GM12875 (cell line): ENCODE measurements around the gene PCDHB10.
A peak's percentile ranks its signal among the peaks of the same experiment; 100 is the strongest.
"Not testable (repeated sequence)": the region's sequence is repeated elsewhere in the genome, so short reads cannot be mapped to it uniquely, and the experiment has no call there.

Experiments
- H3K4me3 ChIP-seq: one replicate; pipeline ENCODE4 v1.5.1; 2011; ENCODE audit warnings: low read depth, low read length, control low read depth
- CTCF ChIP-seq: IDR thresholded peaks from 2 replicates; pipeline ENCODE4 v1.5.1; 2011; ENCODE audit warnings: low read depth, mild to moderate bottlenecking, control low read depth, inconsistent platforms, low read length, moderate library complexity, borderline replicate concordance; ENCODE audit not compliant: insufficient read depth

The PCDHB10 gene

GRCh38 chr5:141186897-141187512, 5.1 kb upstream of the PCDHB10 start, which contains the start of gene PCDHB9:
TSS of gene PCDHB9 (plus strand) at chr5:141187161. CDS start at chr5:141187319, 158 bp downstream.
- H3K4me3 ChIP-seq, result no peak within 1 kb of the TSS
- TF ChIP-seq CTCF, result peak; percentile 18; the same call in 1 of the 2 replicates

DNA sequence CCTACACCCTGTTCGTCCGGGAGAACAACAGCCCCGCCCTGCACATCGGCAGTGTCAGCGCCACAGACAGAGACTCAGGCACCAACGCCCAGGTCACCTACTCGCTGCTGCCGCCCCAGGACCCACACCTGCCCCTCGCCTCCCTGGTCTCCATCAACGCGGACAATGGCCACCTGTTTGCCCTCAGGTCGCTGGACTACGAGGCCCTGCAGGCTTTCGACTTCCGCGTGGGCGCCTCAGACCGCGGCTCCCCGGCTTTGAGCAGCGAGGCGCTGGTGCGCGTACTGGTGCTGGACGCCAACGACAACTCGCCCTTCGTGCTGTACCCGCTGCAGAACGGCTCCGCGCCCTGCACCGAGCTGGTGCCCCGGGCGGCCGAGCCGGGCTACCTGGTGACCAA, 3.5 kb upstream of the PCDHB10 start:
- not testable (repeated sequence) for H3K4me3 ChIP-seq

- H3K4me3 ChIP-seq, result not testable (repeated sequence)
Measured at GRCh38 chr5:141189131-141189530, 3.0 kb upstream of the PCDHB10 start.

DNA sequence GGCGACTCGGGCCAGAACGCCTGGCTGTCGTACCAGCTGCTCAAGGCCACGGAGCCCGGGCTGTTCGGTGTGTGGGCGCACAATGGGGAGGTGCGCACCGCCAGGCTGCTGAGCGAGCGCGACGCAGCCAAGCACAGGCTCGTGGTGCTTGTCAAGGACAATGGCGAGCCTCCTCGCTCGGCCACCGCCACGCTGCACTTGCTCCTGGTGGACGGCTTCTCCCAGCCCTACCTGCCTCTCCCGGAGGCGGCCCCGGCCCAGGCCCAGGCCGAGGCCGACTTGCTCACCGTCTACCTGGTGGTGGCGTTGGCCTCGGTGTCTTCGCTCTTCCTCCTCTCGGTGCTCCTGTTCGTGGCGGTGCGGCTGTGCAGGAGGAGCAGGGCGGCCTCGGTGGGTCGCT, 2.2 kb downstream of the PCDHB10 start:
- H3K4me3 ChIP-seq, result not testable (repeated sequence)

DNA sequence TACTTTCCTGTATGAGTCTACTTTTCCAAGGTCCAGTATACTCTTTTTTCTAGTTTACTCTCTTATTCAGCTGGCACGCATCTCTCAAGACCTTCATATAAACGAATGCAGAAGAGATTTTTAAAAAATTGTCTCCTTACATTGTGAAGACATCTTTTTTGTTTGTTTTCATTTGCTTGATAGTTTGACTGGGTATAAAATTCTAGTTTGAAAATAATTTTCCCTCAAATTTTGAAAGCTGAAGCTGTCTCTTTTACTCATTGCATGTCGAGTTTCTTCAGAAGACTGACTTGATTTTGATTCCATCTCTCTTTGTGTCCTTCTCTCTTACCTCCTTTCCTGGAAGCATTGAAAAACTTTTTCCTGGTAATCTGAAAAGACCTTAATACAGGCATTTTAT, 4.2 kb downstream of the PCDHB10 start:
- no peak for TF ChIP-seq CTCF
- no peak overlapping the region for H3K4me3 ChIP-seq

GRCh38 chr5:141199359-141200235, 7.4 kb downstream of the PCDHB10 start, which contains the start of gene PCDHB11:
TSS of gene PCDHB11 (plus strand) at chr5:141199627. CDS start at chr5:141199775, 148 bp downstream.
- no peak within 1 kb of the TSS for H3K4me3 ChIP-seq
- TF ChIP-seq CTCF, result no peak

DNA sequence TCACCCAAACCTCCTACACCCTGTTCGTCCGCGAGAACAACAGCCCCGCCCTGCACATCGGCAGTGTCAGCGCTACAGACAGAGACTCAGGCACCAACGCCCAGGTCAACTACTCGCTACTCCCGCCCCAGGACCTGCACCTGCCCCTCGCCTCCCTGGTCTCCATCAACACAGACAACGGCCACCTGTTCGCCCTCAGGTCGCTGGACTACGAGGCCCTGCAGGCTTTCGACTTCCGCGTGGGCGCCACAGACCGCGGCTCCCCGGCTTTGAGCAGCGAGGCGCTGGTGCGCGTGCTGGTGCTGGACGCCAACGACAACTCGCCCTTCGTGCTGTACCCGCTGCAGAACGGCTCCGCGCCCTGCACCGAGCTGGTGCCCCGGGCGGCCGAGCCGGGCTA, 9.0 kb downstream of the PCDHB10 start:
- H3K4me3 ChIP-seq, result not testable (repeated sequence)

- not testable (repeated sequence) for H3K4me3 ChIP-seq
Measured at GRCh38 chr5:141201646-141202045, 9.5 kb downstream of the PCDHB10 start.

- TF ChIP-seq CTCF, result no peak
- no peak within 1 kb of the TSS for H3K4me3 ChIP-seq
Measured at GRCh38 chr5:141208478-141208877, 16.3 kb downstream of the PCDHB10 start, which contains the start of gene PCDHB12. TSS of gene PCDHB12 (plus strand) at chr5:141208719. CDS start at chr5:141208908, 189 bp downstream.

DNA sequence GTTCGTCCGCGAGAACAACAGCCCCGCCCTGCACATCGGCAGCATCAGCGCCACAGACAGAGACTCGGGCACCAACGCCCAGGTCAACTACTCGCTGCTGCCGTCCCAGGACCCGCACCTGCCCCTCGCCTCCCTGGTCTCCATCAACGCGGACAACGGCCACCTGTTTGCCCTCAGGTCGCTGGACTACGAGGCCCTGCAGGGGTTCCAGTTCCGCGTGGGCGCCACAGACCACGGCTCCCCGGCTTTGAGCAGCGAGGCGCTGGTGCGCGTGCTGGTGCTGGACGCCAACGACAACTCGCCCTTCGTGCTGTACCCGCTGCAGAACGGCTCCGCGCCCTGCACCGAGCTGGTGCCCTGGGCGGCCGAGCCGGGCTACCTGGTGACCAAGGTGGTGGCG, 18.1 kb downstream of the PCDHB10 start:
- not testable (repeated sequence) for H3K4me3 ChIP-seq

DNA sequence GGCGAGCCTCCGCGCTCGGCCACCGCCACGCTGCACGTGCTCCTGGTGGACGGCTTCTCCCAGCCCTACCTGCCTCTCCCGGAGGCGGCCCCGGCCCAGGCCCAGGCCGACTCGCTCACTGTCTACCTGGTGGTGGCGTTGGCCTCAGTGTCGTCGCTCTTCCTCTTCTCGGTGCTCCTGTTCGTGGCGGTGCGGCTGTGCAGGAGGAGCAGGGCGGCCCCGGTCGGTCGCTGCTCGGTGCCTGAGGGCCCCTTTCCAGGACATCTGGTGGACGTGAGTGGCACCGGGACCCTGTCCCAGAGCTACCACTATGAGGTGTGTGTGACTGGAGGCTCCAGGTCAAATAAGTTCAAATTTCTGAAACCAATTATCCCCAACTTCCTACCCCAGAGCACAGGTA, 18.7 kb downstream of the PCDHB10 start:
- H3K4me3 ChIP-seq, result not testable (repeated sequence)

GRCh38 chr5:141213656-141214339, 21.6 kb downstream of the PCDHB10 start, which contains the start of gene PCDHB13:
TSS of gene PCDHB13 (plus strand) at chr5:141213919. CDS start at chr5:141214124, 205 bp downstream.
- H3K4me3 ChIP-seq, result not testable (repeated sequence)

DNA sequence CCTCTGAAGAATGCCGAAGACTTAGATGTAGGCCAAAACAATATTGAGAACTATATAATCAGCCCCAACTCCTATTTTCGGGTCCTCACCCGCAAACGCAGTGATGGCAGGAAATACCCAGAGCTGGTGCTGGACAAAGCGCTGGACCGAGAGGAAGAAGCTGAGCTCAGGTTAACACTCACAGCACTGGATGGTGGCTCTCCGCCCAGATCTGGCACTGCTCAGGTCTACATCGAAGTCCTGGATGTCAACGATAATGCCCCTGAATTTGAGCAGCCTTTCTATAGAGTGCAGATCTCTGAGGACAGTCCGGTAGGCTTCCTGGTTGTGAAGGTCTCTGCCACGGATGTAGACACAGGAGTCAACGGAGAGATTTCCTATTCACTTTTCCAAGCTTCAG, 22.4 kb downstream of the PCDHB10 start:
- H3K4me3 ChIP-seq, result not testable (repeated sequence)

DNA sequence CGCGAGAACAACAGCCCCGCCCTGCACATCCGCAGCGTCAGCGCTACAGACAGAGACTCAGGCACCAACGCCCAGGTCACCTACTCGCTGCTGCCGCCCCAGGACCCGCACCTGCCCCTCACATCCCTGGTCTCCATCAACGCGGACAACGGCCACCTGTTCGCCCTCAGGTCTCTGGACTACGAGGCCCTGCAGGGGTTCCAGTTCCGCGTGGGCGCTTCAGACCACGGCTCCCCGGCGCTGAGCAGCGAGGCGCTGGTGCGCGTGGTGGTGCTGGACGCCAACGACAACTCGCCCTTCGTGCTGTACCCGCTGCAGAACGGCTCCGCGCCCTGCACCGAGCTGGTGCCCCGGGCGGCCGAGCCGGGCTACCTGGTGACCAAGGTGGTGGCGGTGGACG, 23.4 kb downstream of the PCDHB10 start:
- H3K4me3 ChIP-seq, result not testable (repeated sequence)
